Stimulated activated CD4-positive, alpha-beta T cell treated with anti-CD3 and anti-CD28 coated beads, TNF-alpha, amount 100 ng/mL, for 48 hours (primary cell): ENCODE data around the gene RXRB.
A peak's percentile ranks its signal among the peaks of the same experiment; 100 is the strongest.

Experiments used
- DNase-seq, 3 donors: peaks; one replicate each; pipeline ENCODE4 v3.0.0-alpha.2; 2020; ENCODE audit warnings: low read depth in 3 of 3

RXRB gene

GRCh38 chr6:33211666-33212422 is 11.4 kb upstream of the RXRB start:
- no peak for DNase-seq

GRCh38 chr6:33211136-33211535 is 10.7 kb upstream of the RXRB start:
- DNase-seq = no peak

DNA sequence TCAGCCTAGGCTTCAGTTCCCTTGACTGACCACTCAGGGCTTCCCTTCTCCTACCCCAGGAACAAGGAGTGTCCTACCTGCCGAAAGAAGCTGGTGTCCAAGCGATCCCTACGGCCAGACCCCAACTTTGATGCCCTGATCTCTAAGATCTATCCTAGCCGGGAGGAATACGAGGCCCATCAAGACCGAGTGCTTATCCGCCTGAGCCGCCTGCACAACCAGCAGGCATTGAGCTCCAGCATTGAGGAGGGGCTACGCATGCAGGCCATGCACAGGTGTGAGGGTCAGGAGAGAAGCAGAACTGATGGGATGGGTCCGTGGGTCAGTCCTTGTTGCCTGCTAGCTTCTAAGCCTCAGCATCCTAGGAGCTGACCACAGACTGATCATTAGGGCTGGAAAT is 9.4 kb upstream of the RXRB start:
- no peak for DNase-seq

DNA sequence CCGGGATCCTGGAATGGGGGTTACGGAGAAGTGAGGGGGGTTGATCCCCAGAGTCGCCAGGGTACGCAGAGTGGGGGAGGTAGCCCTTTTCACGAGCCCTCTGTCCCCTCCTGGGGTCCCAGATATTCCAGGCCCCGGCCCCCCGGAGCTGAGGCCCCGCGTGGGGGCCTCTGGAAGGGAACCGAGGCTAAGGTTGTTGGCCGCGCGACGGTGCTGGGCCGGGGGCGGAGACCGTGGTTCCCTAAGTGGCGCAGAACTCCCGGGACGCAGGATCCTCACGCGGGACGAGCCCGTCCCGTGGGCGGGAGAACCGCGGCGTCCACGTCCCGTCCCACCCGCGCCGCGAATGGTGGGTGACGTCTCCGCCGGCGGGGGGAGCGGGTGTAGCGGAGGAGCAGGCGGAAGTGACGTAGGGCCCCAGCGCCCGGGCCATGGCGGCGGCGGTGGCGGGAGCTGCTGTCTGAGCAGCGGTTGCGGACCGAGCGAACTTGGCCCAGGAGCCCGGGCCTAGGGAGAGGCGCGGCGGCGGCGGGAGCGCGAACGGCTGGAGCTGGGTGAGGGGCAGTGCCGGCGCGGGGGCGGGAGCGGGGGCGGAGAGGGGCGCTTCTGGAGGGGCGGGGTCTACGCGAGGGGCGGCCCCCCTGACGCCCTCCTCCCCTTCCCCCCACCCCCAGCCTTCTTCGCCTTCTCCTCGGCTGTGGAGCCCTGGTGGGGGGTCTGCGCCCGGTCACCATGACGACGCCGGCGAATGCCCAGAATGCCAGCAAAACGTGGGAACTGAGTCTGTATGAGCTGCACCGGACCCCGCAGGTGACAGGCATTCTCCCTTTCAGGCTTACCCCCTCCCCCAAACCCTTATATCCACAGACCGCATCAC is 7.9 kb upstream of the RXRB start, which contains the start of gene RING1:
RING1 (plus strand) TSS at position 410 of the 877 bp plus-strand sequence; CDS start at position 733, 323 bp downstream.
- DNase-seq = peak; percentile 68 to 87 (median 72)

- no peak for DNase-seq
Measured at GRCh38 chr6:33207552-33208090, 7.2 kb upstream of the RXRB start.

DNA sequence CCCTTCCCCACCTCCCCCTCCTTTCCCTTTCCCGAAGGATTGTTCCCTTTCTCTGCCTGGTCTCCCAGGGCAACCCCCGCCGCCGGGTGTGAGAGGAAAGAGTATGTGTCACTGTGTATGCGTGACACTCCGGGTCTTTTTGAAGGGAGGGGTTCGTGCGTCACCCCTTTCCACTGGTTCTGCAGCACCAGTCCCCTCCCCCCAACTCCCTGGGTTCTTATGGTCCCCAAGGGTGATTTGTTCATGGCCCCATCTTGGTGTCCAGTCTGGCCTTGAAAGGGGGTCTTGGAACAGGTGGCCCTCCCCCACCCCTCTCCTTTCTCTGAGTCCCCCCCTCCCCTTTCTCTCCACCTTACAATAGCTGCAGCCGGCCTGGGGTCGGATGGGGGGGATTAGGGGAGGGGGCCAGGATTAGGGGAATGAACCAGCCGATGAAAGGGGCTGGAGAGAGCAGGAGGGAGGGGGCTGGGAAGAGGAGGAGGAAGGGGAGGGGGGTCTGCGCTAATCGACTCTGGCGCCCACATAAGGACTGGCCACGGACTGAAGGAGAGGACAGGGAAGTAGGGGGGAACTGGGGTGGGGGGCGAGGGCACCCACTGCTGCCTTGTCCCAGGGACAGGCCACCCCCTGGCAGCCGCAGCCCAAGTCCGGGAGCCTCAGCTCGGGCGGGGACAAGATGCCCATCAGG is 6.5 kb upstream of the RXRB start:
- no peak for DNase-seq

GRCh38 chr6:33206027-33206863 is 5.8 kb upstream of the RXRB start:
- no peak for DNase-seq

GRCh38 chr6:33205191-33206026 is 4.9 kb upstream of the RXRB start:
- DNase-seq = peak in 2 of 3 donors; percentile 39 to 57

DNA sequence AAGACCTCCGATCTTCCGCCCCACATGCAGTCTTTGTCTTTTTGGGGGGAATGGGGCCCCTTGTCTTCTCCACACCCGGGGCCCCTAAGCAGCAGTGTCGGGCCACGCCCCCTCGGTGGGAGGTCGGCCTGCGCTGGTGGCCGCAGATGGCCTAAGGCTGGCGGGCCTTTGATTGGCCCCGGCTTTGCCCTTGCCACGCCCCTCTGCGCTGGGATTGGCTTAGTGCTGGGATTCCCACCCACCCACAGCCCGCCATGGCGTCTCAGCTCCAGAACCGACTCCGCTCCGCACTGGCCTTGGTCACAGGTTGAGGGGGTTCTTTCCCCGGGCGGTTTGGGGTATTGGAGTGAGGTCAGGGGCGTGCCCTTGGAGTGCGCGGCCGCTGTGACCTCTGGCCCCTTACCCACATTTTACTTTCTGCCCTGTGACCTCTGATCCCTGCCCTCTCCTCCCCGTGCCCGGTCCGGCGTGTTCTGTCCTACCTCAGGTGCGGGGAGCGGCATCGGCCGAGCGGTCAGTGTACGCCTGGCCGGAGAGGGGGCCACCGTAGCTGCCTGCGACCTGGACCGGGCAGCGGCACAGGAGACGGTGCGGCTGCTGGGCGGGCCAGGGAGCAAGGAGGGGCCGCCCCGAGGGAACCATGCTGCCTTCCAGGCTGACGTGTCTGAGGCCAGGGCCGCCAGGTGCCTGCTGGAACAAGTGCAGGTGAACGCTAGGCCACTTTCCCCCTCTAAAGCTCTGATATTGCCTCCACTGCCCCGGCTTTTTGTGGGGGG is 4.1 kb upstream of the RXRB start, which contains the start of gene HSD17B8:
HSD17B8 (plus strand) TSS at position 241 of the 776 bp plus-strand sequence; CDS start at position 255, 14 bp downstream.
- peak; percentile 85 to 94 (median 89) for DNase-seq

DNA sequence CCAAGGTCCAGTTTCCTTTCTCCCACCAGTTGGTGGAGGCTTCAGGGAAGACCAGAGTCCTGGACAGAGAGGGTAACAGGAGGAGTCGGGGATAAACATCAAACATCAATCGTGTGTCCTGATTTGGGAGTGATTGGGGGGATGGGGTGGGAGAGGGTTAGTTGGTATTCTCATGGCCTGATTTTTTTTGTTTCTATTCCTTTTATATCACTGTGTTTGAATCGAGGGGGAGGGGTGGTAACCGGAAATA is 3.6 kb upstream of the RXRB start:
- no peak for DNase-seq

- DNase-seq = no peak
Measured at GRCh38 chr6:33203443-33204164, 3.1 kb upstream of the RXRB start.

GRCh38 chr6:33202799-33203198 is 2.3 kb upstream of the RXRB start:
- DNase-seq = no peak

DNA sequence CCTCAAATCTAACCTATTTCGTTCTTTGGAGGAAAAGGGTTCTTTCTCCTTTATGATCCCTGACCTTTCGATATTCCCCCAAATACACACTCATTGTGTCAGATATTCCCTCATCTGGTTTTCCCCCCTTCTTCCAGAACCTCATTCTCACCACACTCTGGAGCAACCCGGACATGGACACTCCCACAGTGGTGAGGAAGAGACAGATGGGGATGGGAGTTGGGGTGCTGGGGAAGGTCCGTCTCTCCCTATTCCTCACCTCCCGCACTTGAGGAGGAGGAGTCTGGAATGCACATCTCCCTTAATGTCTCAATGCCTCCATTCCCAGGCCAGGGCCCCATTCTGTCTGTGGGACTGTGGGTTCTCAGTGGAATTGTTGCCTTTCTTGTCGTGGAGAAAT is 1.5 kb upstream of the RXRB start:
- DNase-seq = no peak

DNA sequence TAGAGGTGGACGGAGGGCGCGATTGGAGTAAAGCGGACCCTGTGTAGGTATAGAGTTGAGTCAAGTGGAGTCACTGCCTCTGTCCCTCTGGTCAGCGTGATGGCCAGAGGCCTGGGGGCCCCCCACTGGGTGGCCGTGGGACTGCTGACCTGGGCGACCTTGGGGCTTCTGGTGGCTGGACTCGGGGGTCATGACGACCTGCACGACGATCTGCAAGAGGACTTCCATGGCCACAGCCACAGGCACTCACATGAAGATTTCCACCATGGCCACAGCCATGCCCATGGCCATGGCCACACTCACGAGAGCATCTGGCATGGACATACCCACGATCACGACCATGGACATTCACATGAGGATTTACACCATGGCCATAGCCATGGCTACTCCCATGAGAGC is 681 bp upstream of the RXRB start:
- DNase-seq = no peak

GRCh38 chr6:33199687-33200218 is 712 bp downstream of the RXRB start:
- peak; percentile 43 to 70 (median 60) for DNase-seq

- no peak for DNase-seq
Measured at GRCh38 chr6:33198853-33199436, 1.5 kb downstream of the RXRB start.

DNA sequence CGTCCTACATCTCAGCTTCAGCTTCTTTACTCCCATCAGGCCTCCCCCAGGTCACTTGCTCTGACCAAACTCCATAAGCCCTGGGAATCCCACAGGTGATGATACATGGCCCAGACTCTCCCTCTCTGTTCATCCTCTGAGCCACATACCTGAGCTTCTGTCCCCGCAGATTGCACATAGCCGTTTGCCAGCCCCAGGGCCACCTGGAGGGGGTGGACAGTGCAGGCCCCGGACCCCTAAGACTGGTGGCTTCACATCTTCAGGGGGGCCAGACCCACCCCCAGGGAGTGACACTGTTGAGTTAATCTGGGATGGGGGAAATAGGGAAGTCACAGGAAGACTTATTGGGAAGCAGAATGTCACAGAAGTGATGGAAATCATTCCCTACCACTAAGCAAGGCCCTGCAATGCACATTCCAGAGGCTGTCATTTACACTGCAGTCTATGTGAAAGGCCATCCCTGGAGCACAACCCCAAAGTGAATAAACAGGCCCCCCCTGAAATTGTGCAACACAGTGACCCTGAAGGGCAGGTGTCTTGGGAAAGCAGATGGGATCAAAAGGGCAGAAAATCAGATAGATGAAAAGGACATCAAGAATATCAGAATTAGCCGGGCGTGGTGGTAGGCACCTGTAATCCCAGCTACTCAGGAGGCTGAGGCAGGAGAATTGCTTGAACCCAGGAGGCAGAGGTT is 2.2 kb downstream of the RXRB start:
- no peak for DNase-seq
